Activated CD4-positive, alpha-beta T cell treated with anti-CD3 and anti-CD28 coated beads for 48 hours (primary cell): ENCODE results near the gene MIA3.
A peak's percentile ranks its signal among the peaks of the same experiment; 100 is the strongest.

Source experiments
- DNase-seq: peaks from one replicate; pipeline ENCODE4 v3.0.0-alpha.2; 2020

MIA3 gene

DNA sequence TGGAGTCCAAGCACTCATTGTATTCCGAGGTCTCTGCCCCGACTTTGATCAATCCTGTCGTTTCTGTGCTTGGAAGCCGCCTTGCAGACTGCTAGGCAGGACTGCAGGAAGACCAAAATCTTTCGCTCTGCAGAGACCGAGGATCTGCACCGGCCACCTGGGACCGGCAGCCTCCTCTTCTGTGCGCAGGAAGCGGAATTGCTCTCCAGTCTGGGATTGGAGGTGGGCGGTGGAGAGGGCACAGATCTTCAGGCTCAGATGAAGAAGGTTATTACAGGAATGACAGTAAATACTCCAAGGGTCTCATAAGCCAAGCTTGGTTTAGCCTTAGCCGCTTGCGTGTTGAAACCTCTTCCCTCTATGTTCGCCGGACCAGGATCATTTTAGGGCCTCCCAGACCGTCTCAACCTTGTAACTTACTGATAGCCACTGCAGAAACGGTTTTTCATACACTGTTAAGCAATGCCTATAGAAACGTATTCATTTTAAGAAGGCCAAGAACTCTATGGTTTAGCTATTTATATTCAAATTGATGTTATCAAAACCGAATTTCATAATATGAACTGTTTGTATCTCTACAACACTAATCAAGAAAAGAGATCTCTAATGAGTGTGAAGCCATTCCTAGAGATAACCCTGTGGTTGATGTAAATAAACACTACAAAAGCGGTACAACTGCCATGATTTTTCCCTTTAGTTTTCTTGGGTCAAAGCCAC, 1.1 kb downstream of the MIA3 start:
- DNase-seq: peak; percentile 31

DNA sequence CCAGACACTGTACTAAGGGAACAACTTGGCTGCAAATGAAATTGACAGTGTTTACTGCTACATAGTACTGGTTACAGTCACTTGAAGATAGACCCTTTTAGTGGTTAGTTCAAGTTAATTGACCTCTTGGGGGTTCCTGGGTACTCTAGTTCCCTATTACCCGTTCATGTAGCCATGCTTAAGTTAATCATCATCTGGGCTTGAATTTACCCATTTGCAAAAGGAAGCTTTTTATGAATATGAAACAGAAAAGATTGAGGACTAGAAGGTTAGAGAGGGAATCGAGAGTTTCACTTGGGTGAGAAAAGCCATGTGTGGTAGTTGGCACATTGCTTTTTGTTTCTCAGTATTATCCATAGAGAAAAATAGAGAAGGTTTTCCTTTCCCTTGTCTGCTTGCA, 2.7 kb downstream of the MIA3 start:
- no peak for DNase-seq

DNA sequence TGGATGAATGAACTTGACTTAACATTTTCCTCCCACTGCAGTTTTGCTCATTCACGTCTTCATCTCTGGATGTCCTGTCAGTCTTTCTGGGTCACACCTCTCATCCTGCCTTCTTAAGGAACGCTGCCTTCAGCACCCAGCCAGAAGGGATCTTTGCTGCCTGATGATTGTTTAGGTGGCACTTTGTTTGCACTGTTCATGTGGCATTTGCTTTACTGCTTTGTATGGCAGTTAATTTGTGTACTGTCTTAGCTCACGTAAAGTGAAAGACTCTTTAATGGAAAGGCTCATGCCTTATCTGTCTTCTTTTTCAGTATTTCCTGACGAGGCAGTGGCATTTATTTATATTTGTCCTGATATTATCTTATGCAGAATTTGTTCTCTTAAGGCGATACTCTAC, 4.9 kb downstream of the MIA3 start:
- no peak for DNase-seq

DNA sequence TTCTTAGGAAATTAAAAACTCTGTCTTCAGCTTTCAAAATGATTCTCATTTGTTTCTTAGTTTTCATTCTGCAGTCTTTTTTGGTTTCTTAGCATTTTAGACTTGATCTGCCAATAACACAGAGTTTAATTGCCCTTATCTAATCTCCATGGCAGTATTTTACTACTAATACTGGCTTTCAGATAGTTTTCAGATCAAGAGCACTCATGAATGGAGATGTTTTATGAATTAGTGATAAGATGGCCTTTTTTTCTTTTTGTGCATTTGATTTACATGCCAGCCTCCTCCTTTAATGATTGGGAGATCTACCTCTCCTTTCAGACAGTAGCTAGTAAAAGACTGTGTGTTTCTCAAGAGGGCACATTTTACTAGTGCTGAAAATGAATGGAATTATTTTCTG, 5.6 kb downstream of the MIA3 start:
- DNase-seq: no peak

DNA sequence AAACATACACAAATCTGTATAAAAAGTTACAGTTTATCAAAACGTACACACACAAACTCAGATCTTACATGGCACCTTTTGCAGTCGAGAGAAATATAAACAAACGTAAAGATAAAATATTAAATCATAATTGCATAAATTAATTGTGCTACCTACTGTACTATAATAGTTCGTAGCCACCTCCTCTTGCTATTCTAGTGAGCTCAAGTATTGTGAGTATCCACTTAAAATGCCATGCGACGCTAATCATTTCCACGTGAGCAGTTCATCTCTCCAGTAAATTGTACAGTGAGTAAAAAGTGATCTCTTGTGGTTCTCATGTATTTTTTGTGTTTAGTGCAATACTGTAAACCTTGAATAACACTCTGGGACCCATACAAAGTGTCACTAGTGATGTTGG, 6.3 kb downstream of the MIA3 start:
- no peak for DNase-seq

DNA sequence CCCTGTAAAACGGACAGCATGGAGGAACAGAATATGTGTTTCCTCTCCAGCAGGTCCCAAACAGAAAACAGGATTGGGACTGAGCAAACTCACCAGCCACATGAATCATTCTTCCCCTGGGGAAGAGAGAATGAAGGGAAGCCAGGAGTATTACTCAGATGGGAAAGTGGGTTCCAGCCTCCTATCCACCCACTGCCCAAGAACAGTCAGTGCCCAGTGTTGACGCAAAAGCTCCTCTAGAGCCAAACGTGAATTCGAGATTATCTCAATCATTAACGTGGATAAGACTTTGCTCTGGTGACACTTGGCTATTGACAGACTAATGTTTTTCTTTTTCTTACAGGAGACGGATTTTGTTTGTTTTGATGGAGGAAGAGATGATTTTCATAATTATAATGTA, 9.3 kb downstream of the MIA3 start:
- DNase-seq: no peak

DNA sequence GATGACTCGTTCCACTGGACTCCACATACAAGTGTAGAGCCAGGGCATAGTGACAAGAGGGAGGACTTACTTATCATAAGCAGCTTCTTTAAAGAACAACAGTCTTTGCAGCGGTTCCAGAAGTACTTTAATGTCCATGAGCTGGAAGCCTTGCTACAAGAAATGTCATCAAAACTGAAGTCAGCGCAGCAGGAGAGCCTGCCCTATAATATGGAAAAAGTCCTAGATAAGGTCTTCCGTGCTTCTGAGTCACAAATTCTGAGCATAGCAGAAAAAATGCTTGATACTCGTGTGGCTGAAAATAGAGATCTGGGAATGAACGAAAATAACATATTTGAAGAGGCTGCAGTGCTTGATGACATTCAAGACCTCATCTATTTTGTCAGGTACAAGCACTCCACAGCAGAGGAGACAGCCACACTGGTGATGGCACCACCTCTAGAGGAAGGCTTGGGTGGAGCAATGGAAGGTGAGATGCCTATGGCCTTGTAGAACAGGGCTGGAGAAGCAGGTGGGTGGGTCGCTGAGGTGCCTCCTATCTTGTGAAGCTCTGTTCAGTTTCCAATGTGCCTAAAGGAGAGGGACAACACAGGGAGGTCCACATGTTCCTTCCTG, 12.1 kb downstream of the MIA3 start:
- DNase-seq: no peak

DNA sequence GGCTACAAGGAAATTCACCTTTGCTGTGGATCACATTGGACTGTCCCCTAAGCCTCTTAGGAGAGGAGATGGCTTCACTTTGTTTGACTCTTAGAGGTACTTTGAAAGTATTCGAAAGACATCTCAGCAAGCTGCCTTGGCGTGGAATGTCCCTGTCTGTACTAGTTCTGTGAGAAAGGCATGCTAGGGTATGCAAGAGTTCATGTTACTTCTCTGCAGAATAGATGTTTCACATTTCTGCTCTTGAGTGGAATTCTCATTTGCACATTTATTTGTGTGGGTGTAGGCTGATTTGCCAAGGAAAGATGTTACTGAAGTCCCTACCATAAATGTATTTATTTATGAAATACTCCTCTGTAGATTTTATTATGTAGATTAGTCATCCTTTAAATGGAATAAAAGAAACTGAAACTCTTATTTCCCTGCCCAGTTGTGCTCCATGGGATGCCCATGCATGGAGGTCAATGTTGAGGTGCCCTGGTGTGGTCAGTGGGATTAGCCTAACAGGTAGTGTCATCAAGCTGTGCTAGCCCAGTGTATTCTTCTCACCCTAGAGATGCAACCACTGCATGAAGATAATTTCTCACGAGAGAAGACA, 13.8 kb downstream of the MIA3 start:
- DNase-seq: no peak

DNA sequence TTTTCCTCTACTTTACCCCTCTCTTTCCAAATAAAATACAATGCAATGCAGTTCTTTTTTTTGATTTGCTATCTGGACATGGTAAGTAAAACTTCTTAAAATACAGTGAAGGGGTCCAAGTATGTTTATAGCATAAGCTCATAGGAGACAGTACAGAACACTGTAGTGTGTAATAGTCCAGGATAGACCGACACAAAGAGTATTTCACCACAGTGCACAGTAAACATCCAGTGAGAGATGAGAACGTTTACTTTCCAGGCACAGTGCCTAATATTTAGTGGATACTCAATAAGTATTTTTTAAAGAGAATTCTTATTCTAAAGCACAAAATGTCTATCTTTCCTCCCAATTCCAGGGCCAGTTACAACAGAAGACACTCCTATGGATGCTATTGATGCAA, 14.9 kb downstream of the MIA3 start:
- DNase-seq: no peak

DNA sequence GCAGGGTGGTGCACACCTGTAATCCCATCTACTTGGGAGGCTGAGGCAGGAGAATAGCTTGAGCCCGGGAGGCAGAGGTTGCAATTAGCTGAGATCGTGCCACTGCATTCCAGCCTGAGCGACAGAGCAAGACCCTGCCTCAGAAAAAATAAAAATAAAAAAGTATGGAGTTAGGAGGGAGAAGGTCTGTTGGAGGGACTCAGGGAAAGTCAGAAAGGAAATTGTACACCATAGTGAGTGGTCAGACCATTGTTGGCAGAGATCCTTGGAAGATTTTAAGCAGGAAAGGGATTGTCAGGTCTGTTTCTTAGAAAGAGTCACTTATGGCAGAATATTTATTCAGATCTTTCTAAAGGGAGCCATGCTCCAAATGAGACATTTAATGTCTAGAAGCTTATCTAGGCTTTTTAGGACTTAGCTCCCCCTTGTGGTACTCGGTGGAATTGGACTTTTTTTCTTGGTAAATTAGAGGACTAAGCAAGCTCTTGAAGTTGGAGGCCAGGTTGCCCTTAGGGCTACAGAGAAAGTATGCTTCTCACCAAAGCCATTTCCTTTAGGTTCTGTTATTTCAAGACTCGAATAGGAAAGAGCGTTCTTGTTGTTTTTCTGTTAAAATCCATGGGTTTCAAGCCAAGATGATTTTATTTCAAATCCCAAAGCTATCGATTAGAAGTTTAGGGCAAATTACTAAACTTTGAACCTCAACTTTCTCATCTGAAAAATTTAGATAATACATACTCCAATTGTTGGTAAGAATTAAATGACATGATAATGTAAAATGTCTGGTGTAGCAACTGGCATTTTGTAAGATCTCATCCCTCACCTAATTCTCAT, 16.5 kb downstream of the MIA3 start:
- peak; percentile 73 for DNase-seq

DNA sequence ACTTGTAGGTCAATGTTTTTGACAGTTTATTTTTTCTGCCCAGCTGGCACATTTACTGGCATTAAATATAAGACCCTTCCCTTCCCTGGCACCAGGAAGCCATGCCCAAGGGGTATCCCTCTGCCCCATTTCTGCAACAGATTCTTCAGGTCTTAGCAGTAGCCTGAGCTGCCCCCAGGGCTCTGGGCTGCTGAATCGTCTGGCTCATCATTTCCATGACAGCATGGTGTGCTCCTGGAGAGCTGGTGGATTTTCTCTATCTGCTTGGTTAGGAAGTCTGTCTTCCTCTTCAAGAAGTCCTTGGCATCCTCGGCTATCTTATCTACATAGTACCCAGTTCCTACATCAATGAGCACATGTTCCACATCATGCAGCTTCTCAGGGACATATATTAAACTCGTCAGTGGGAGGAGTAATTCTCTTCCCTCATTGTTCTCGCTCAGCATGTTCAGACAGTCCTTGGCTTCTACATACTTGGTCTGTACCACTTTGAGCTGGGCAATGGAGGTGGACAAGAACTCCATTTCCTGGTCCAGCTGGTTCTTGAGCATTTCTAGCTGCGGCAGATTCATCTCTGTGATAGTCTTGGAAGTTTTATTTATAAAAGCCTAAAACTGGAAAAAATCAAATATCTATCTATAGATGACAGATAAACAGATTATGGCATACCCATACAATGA, 23.5 kb downstream of the MIA3 start:
- DNase-seq: no peak

DNA sequence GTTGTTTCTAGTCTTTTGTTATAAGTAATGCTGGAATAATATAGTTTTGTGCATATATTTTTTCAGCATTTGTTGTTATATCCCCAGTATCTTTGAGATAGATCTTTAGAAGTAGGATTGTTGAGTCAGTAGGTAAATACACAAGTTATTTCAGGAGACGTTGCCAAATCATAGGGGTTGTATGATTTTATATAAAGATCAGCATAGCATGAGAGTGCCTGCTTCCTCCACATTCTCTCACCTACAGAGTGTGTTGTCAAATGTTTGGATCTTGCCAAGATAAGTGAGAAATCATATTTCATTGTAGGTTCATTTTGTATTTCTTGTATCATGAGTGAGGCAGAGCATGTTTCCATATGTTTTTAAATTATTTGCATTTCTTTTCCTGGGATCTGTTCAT, 24.6 kb downstream of the MIA3 start:
- DNase-seq: no peak

DNA sequence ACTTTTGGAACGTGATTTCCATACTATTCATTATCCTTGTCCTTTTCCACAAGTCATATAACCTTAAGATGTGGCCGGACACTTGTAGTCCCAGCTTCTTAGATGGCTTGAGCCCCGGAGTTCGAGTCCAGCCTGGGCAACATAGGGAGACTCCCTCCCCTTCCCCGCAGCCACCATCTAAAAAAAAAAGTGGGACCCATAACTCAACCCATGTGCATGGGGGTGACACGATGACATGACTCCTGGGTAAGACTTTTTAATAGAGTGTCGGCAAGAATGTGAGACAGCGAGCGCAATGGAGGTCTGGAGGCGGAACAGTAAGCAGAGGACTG, 25.7 kb downstream of the MIA3 start:
- DNase-seq: no peak

DNA sequence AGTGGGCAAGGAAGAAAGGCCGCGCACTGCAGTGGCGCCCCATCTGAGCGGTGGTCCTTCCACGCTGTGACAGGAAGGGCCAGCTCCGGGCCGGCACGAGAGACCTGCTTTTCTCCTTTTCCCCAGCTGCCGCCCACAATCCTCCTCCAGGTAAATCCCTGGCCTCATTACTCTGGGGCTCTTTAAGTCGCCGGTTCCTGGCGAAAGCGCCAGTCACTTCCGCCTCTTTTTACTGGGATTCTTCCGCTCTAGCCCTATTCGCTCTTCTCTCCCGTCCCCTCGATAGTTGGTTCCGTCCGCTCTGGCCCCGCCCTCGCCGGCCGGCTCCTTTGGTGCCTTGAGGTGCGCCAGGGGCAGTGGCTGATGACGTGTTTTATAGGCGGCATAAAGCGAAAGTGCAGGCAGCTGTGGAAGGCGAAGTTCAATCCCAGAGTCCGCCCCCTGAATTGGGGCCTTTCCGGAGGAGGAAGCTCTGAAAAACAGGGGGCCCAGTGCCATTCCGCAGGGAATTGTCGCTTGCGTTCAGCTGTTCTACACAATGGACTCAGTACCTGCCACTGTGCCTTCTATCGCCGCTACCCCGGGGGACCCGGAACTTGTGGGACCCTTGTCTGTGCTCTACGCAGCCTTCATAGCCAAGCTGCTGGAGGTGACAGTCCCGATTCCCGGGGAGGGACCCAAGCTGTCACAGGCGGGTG, 26.2 kb downstream of the MIA3 start:
- DNase-seq: peak; percentile 98

DNA sequence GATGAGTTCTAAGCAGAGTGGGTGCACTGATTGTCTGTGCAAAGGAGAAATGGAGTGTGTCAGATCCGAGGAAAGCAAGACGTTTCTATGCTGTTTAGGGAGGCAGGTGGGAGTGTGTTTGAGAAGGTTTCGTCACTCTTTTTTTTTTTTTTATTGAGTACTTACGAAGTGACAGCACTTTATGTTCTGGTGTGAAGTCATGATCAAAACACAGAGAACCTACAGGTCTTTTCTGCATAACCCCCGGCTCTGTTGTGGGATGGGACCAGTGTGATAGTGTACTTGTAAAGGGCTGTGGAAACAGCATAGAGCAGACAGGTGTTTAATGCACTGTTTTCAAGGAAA, 26.7 kb downstream of the MIA3 start:
- no peak for DNase-seq

DNA sequence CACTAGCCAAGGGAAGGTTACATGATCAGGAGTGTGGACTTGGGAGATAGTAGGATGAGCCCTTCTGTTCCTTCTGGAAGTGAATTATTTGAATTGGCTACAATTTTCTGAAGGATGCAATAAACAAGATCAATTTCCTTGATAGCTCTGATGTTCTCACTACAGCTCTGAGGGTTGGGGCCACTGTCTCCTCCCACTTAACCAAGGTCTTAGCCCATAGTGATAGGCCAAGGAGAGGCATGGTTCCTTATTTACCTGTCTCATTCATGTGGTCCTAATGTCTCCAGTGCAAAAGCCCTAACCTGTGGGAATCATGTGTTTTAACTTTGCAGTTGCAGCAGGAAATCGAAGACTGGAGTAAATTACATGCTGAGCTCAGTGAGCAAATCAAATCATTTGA, 34.8 kb downstream of the MIA3 start:
- DNase-seq: no peak

DNA sequence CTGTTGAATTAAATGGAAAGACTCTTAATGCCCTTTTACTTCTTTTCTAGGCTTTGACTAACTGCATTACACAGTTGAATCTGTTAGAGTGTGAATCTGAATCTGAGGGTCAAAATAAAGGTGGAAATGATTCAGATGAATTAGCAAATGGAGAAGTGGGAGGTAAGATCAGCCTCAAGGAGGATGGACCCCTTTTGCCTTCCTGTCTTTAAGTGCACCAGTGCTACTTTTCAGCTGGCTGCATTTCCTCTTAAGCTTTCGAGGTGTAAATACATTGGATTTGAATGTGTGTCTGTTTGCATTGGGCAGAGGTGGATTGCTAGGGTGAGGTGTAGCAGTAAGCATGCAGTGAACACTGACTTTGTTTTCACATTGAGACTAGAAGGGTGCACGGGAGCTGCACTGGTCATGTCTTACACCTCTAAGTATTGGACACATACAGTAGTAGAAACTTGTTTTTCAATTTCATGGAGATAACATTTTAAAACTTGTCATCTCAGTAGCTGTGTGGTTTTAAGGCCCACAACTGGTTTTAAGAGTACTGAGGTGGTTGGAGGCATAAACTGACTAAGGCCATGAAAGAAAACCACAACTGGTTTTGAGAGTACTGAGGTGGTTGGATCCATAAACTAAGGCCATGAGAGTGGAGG, 35.4 kb downstream of the MIA3 start:
- DNase-seq: peak; percentile 28

DNA sequence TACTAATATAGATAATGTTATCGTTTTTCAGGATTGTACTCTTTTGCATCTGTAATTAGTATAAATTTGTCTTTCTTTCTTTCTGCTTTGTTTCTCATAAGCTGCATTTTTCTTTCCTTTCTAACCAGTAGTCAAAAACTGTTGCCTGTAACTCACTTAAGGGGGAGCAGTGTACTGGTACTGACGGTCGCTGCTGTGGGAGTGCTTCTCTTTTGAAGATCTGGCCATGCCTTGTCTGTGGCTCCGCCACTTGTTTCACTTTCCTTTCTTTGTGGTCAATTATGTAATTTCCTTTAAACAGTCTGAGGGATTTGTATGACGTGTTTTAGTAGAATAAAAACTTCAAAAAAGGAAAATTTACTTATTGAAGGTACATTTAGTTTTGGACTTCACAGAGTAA, 37.0 kb downstream of the MIA3 start:
- DNase-seq: peak; percentile 72

DNA sequence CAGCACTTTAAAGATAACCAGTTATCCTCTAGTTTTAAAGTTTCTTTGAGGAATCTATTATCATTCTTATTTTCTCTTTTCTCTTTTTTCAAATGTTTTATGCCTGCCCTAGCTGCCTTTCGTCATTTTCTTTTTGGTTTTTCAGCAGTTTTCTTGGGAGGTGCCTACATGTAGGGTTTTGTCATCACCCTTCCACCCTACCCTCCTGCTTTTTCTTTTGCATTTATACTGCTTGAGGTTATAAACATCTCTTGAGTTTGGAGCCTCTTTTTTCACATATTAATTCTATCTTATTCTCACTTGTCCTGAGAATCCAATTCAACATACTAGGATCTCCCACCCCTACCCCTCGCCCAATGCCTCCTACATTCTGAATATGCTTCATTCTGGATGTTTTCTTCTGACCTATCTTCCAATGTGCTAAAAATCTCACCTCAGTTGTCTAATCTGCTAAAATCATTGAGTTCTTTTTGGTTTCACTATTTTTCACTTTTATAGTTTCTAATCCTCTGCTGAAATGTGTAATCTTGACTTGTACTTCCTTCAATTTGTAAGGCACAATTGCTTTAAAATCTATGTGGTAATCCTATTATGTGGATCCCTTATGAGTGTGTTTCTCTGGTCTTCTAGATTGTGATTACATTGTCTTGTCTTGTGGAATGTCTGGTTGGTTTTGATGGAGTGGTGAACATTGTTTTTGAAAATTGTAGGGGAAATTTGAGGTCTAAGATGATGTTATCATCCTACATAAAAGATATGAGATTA, 38.7 kb downstream of the MIA3 start:
- DNase-seq: no peak

DNA sequence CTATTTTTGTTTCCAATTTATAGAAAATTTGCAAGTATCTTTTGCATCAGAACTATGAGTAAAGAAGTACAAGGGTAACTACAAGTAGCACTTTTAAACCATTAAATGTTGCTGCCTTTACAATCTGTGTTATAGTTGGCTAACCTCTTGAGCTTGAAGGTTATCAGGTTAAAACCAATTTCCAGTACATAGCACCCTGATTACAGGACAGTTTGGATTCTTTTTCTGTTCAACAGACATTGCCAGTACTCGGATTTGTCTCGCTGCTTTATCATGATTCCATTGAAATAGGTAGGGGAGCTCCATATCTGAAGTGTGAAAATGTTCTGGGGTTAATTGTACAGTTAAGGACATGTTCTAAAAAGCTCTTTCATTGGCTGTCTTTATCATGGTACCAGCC, 40.0 kb downstream of the MIA3 start:
- no peak for DNase-seq

DNA sequence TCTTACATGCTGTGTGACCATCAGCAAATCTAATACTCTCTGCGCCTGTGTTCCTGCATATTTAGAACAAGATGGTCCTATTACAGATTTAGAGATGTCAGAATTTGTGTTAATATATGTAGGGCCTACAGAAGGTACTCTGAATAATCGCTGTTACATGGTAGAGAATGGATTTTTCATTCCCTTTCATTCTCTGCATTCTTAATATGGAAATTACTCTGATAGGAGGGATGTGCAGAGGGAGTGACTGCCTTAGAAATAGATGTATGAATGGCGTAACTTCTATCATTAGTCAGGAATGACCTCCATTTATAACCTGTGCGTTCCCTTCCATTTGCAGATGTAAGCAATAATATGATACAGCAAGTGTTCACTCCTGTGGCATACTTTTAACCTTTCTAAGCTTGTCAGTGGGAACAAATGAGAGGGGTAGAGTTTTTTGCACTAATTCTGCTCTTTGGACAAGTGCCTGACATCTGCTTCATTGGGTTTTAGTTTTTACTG, 45.6 kb downstream of the MIA3 start:
- DNase-seq: no peak
